ENCODE results near the gene FAM72C.
"Not testable (repeated sequence)": the region's sequence is repeated elsewhere in the genome, so short reads cannot be mapped to it uniquely, and the experiment has no call there.

GRCh38 chr1:143952913-143953312, 18.9 kb downstream of the FAM72C start:
- not testable (repeated sequence) for TF ChIP-seq EZH2 (IDR thresholded peaks at IDR 0.05; ENCODE audit: borderline replicate concordance); CTCF (IDR thresholded peaks at IDR 0.05; ENCODE audit: poor library complexity)

All from hepatocyte (in vitro differentiated cells).